ENCODE results near the gene RNASE12.
A peak's percentile ranks its signal among the peaks of the same experiment; 100 is the strongest.

RNASE12 gene

GRCh38 chr14:20591235-20591634 lies at the start of gene RNASE12:
Gene RNASE12 (minus strand): TSS chr14:20591376. CDS start chr14:20590723, 653 bp downstream.
- Histone ChIP-seq H3K4me1 (ENCODE audit: low read length) (no peaks in the 10 kb centered on the region), H3K79me2 (ENCODE audit: low read length) (no peaks in the 10 kb centered on the region), H3K27me3 (replicated peaks; ENCODE audit: insufficient read depth, low read length) (no peaks in the 10 kb centered on the region), H3K4me3 (ENCODE audit: low read length) (peak within 1 kb of the TSS; percentile 59), H3K27ac (ENCODE audit: low read length) (no peak within 1 kb of the TSS), H3K9me3 (replicated peaks; ENCODE audit: insufficient read depth, low read length) (no peaks in the 10 kb centered on the region), H3K9ac (ENCODE audit: low read length) (peak within 1 kb of the TSS; percentile 42; the same call in 1 of the 2 replicates), H3K4me2 (ENCODE audit: low read depth, low read length) (peak within 1 kb of the TSS; percentile 69), H3K36me3 (replicated peaks; ENCODE audit: insufficient read depth, low read length) (no peaks in the 10 kb centered on the region), H3F3A (ENCODE audit: insufficient read depth, low read length) (no peaks in the 10 kb centered on the region), H3K9me2 (replicated peaks; ENCODE audit: insufficient read depth, low read length) (no peaks in the 10 kb centered on the region), H4K20me1 (ENCODE audit: insufficient read depth, low read length) (no peaks in the 10 kb centered on the region), H2AFZ (ENCODE audit: low read length) (peak within 1 kb of the TSS; percentile 72)
- TF ChIP-seq, protein P1, sequence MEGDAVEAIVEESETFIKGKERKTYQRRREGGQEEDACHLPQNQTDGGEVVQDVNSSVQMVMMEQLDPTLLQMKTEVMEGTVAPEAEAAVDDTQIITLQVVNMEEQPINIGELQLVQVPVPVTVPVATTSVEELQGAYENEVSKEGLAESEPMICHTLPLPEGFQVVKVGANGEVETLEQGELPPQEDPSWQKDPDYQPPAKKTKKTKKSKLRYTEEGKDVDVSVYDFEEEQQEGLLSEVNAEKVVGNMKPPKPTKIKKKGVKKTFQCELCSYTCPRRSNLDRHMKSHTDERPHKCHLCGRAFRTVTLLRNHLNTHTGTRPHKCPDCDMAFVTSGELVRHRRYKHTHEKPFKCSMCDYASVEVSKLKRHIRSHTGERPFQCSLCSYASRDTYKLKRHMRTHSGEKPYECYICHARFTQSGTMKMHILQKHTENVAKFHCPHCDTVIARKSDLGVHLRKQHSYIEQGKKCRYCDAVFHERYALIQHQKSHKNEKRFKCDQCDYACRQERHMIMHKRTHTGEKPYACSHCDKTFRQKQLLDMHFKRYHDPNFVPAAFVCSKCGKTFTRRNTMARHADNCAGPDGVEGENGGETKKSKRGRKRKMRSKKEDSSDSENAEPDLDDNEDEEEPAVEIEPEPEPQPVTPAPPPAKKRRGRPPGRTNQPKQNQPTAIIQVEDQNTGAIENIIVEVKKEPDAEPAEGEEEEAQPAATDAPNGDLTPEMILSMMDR (IDR thresholded peaks at IDR 0.05; ENCODE audit: low read length), result no peak
- TF ChIP-seq EZH2 (optimal IDR thresholded peaks at IDR 0.05; ENCODE audit: low read depth, low read length) (no peak), EZH2phosphoT487 (IDR thresholded peaks at IDR 0.05; ENCODE audit: low read length) (no peak)
- DNase-seq, result no peak

DNA sequence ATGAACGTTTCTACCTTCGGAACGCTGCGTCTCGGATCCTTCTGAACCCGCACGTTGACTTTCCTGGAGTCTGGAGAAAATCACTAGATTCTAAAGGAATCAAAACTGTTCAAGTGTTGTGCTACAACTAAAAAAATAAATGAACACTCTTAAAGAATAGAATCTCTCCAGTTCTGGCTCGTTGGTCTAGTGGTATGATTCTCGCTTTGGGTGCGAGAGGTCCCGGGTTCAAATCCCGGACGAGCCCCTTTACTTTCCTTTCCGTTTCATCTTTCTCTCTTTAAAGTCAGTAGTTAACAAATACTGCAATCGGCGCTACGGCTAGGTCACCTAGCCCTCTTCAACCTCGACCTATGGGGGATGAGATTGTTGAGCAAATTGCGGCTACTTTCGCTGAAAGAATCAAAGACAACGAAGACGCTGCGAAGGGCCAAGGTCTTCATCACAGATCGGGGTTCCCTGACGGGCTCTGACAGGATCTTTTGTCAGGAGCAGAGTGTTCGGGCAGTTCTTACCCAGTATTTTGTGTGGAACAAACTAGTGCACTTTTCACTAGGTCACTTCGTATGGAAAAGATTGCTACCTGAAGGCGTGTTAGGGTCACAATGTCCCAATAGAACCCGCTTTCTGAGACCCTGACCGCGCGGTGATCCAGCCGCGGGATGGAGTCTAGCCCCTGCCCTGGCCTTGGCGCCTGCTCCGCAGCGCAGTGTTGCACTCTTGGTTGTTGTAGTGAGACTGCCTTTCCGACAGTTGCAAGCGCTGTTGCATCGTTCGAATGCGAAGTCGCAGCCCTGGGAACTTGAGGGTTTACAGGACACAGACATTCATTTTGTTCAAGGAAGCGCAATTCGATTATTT lies 41.9 kb upstream of the RNASE12 start:
- H3K4me3 ChIP-seq (ENCODE audit: low read length), result peak overlapping the region; percentile 67
- H3K4me2 ChIP-seq (ENCODE audit: low read depth, low read length), result peak overlapping the region; percentile 77
- no peak overlapping the region for H3K27ac ChIP-seq (ENCODE audit: low read length)
- H3K9me2 ChIP-seq (replicated peaks; ENCODE audit: insufficient read depth, low read length), result no peaks in the 10 kb centered on the region
- no peaks in the 10 kb centered on the region for H3K36me3 ChIP-seq (replicated peaks; ENCODE audit: insufficient read depth, low read length)
- no peak for TF ChIP-seq EZH2phosphoT487 (IDR thresholded peaks at IDR 0.05; ENCODE audit: low read length)
- TF ChIP-seq, protein P1 (IDR thresholded peaks at IDR 0.05; ENCODE audit: low read length), result no peak
- TF ChIP-seq EZH2 (optimal IDR thresholded peaks at IDR 0.05; ENCODE audit: low read depth, low read length), result no peak
- peaks cover 3% of the 10 kb centered on the region; the same call in 1 of the 2 replicates for H3F3A ChIP-seq (ENCODE audit: insufficient read depth, low read length)
- no peaks in the 10 kb centered on the region; the same call in 1 of the 2 replicates for H3K27me3 ChIP-seq (replicated peaks; ENCODE audit: insufficient read depth, low read length)
- no peaks in the 10 kb centered on the region for H3K9me3 ChIP-seq (replicated peaks; ENCODE audit: insufficient read depth, low read length)
- no peaks in the 10 kb centered on the region for H3K79me2 ChIP-seq (ENCODE audit: low read length)
- no peak overlapping the region for H3K9ac ChIP-seq (ENCODE audit: low read length)
- no peaks in the 10 kb centered on the region for H4K20me1 ChIP-seq (ENCODE audit: insufficient read depth, low read length)
- DNase-seq, result peak; percentile 70
- peak overlapping the region; percentile 15; the same call in 1 of the 2 replicates for H2AFZ ChIP-seq (ENCODE audit: low read length)
- no peaks in the 10 kb centered on the region for H3K4me1 ChIP-seq (ENCODE audit: low read length)

- H3K9ac ChIP-seq (ENCODE audit: low read length), result no peak overlapping the region
- H2AFZ ChIP-seq (ENCODE audit: low read length), result peak overlapping the region; percentile 15; the same call in 1 of the 2 replicates
- no peaks in the 10 kb centered on the region; the same call in 1 of the 2 replicates for H3K27me3 ChIP-seq (replicated peaks; ENCODE audit: insufficient read depth, low read length)
Measured at GRCh38 chr14:20632448-20632830, 41.3 kb upstream of the RNASE12 start.

More at GRCh38 chr14:20632448-20632830, 41.3 kb upstream of the RNASE12 start:
- DNase-seq, result no peak
- TF ChIP-seq, protein P1 (IDR thresholded peaks at IDR 0.05; ENCODE audit: low read length), result no peak
- no peak for TF ChIP-seq EZH2phosphoT487 (IDR thresholded peaks at IDR 0.05; ENCODE audit: low read length)
- TF ChIP-seq EZH2 (optimal IDR thresholded peaks at IDR 0.05; ENCODE audit: low read depth, low read length), result no peak
- Histone ChIP-seq H3K9me2 (replicated peaks; ENCODE audit: insufficient read depth, low read length) (no peaks in the 10 kb centered on the region), H3F3A (ENCODE audit: insufficient read depth, low read length) (peaks cover 3% of the 10 kb centered on the region; the same call in 1 of the 2 replicates), H3K79me2 (ENCODE audit: low read length) (no peaks in the 10 kb centered on the region), H3K9me3 (replicated peaks; ENCODE audit: insufficient read depth, low read length) (no peaks in the 10 kb centered on the region), H3K36me3 (replicated peaks; ENCODE audit: insufficient read depth, low read length) (no peaks in the 10 kb centered on the region), H4K20me1 (ENCODE audit: insufficient read depth, low read length) (no peaks in the 10 kb centered on the region), H3K4me3 (ENCODE audit: low read length) (peak overlapping the region; percentile 67), H3K4me2 (ENCODE audit: low read depth, low read length) (peak overlapping the region; percentile 77), H3K4me1 (ENCODE audit: low read length) (no peaks in the 10 kb centered on the region), H3K27ac (ENCODE audit: low read length) (no peak overlapping the region)
